Breast epithelium (tissue), 3 donors: ENCODE measurements around the gene CLDN11.

Experiments
- POLR2AphosphoS5 ChIP-seq, 3 donors: sonication (generic); formaldehyde crosslinking; IDR thresholded peaks; one replicate each; pipeline ENCODE4 v1.6.1; 2017; ENCODE audit warnings: antibody characterized with exemption in 3 of 3
- TF ChIP-seq, protein P1 (sequence below), 3 donors: fragments of 450-650 bp; IDR thresholded peaks; one replicate each; pipeline ENCODE4 v1.5.1; 2016 to 2017; ENCODE audit warnings: antibody characterized with exemption in 3 of 3, mild to moderate bottlenecking in 3 of 3, moderate library complexity in 3 of 3

DNA sequence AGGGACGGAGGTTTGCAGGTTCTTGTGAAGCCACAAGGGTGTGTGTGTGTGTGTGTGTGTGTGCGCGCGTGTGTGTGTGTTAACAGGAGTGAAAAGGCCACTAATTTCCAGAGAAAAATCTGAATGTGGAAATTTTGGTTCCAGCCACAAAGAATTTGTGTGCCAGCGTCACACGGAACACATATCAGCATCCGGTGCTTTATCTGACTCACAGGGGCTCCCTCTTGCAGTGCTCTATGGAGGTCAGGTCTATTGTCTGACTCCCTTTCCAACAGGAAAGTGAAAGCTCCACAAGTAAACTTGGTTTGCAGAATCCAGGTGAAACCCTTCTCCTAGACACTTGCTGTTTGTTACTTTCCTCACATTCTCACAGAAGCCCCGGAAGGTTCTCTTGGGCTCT is 6.2 kb downstream of the CLDN11 start:
- TF ChIP-seq, protein P1, sequence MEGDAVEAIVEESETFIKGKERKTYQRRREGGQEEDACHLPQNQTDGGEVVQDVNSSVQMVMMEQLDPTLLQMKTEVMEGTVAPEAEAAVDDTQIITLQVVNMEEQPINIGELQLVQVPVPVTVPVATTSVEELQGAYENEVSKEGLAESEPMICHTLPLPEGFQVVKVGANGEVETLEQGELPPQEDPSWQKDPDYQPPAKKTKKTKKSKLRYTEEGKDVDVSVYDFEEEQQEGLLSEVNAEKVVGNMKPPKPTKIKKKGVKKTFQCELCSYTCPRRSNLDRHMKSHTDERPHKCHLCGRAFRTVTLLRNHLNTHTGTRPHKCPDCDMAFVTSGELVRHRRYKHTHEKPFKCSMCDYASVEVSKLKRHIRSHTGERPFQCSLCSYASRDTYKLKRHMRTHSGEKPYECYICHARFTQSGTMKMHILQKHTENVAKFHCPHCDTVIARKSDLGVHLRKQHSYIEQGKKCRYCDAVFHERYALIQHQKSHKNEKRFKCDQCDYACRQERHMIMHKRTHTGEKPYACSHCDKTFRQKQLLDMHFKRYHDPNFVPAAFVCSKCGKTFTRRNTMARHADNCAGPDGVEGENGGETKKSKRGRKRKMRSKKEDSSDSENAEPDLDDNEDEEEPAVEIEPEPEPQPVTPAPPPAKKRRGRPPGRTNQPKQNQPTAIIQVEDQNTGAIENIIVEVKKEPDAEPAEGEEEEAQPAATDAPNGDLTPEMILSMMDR (IDR thresholded peaks at IDR 0.05) = no peak
- no peak for TF ChIP-seq POLR2AphosphoS5 (IDR thresholded peaks at IDR 0.05)
